ENCODE measurements around the gene GBF1. TPM values are rescaled to one million over a fixed set of nuclear protein-coding genes. Genes with fewer than 3 reads are reported as not detected.
"Not testable (repeated sequence)": the region's sequence is repeated elsewhere in the genome, so short reads cannot be mapped to it uniquely, and the experiment has no call there.

GBF1 gene
- total and polyA plus RNA-seq, 11 donors, result 15.5 to 70.0 (median 48.2) TPM

DNA sequence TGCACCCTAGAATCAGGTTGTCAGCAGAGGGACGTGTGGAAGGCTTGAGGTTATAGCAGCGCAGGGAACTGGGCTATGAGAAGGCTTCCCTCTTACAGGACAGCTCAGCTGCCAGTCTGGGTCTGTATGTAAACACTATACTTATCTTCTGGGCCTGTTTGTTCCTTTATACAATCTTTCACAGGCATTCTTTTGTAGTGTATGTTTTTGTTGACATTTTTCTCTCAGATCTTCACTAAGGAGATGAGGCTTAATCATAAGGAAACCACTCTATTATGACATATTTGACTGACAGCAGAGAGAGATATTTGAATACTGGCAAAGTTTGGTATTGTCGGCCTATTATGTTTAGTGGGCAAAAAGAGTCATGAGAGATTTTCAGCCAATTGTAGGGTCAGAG is 929 bp downstream of the GBF1 start:
- DNase-seq (no peak), ATAC-seq (no peak)
- intact Hi-C loops (cut with DNase I), result loop anchor here in 4 of 10 donors (5.0 kb wide), 1 partner anchor 36 kb away; no protein-coding TSS in a partner anchor
- H3K27ac ChIP-seq, result peak overlapping the region in 11 of 12 donors; percentile 84 to 97 (median 88)
- peak overlapping the region; percentile 69 to 93 (median 79) for H3K4me3 ChIP-seq
- no peaks in the 10 kb centered on the region for H3K9me3 ChIP-seq
- 12 to 23% (median 21%) methylated on average over 3 of the region's 3 CpGs for WGBS, 4 donors
- H3K4me1 ChIP-seq, result peaks cover 0 to 62% (median 39%) of the 10 kb centered on the region in 12 donors
- no peak for TF ChIP-seq POLR2A (IDR thresholded peaks at IDR 0.05)
- TF ChIP-seq, protein P1, sequence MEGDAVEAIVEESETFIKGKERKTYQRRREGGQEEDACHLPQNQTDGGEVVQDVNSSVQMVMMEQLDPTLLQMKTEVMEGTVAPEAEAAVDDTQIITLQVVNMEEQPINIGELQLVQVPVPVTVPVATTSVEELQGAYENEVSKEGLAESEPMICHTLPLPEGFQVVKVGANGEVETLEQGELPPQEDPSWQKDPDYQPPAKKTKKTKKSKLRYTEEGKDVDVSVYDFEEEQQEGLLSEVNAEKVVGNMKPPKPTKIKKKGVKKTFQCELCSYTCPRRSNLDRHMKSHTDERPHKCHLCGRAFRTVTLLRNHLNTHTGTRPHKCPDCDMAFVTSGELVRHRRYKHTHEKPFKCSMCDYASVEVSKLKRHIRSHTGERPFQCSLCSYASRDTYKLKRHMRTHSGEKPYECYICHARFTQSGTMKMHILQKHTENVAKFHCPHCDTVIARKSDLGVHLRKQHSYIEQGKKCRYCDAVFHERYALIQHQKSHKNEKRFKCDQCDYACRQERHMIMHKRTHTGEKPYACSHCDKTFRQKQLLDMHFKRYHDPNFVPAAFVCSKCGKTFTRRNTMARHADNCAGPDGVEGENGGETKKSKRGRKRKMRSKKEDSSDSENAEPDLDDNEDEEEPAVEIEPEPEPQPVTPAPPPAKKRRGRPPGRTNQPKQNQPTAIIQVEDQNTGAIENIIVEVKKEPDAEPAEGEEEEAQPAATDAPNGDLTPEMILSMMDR (IDR thresholded peaks at IDR 0.05), result no peak
- peaks cover 0 to under 1% (median 0%) of the 10 kb centered on the region in 9 donors for H3K27me3 ChIP-seq
- H3K36me3 ChIP-seq, result peaks cover 0 to 17% (median 0%) of the 10 kb centered on the region in 9 donors

DNA sequence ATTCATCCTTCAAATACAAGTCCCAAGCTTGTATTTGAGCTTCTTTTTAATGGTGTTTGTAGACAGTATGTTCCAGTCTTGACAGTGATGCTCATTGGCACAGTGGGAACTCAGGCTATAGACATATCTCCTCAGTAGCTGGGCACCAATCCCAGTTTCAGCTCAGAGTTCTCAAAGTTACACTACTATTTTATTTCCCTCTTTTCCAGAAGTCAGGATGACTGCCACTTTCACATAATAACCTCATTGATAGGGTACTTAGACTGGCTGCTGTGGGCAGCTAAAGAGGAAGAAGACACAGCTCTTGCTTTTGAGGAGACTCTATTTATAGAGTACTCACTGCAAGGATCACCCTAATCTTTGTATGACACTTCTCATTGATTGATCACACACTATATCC is 2.4 kb downstream of the GBF1 start:
- intact Hi-C loops (cut with DNase I), result loop anchor here in 4 of 10 donors (5.0 kb wide), 1 partner anchor 35 kb away; no protein-coding TSS in a partner anchor
- no peaks in the 10 kb centered on the region for H3K27me3 ChIP-seq
- no peak for ATAC-seq
- TF ChIP-seq, protein P1 (IDR thresholded peaks at IDR 0.05), result no peak
- TF ChIP-seq POLR2A (IDR thresholded peaks at IDR 0.05), result no peak
- H3K4me1 ChIP-seq, result peaks cover 0 to 53% (median 33%) of the 10 kb centered on the region in 12 donors
- DNase-seq, result no peak
- H3K9me3 ChIP-seq, result no peaks in the 10 kb centered on the region
- H3K36me3 ChIP-seq, result peaks cover 0 to 23% (median 2%) of the 10 kb centered on the region in 9 donors
- H3K4me3 ChIP-seq, result peak overlapping the region in 6 of 12 donors; percentile 74 to 93 (median 80)
- peak overlapping the region in 3 of 12 donors; percentile 27 to 87 (median 37) for H3K27ac ChIP-seq

DNA sequence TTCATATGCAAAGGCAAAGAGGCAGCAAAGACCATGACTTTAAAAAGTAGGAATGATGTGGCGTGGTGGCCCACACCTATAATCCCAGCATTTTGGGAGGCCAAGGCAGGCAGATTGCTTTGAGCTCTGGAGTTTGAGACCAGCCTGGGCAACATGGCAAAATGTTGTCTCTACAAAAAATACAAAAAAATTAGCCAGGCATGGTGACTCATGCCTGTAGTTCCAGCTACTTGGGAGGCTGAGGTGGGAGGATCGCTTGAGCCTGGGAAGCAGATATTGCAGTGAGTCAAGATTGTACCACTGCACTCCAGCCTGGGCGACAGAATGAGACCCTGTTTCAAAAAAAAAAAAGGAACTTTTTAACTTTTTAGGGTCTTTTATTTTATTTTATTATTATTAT is 7.2 kb downstream of the GBF1 start:
- H3K27me3 ChIP-seq; H3K27ac ChIP-seq; DNase-seq; ATAC-seq; H3K4me3 ChIP-seq; intact Hi-C loops (cut with DNase I); H3K9me3 ChIP-seq: not testable (repeated sequence)
- Histone ChIP-seq H3K4me1 (peaks cover 0 to 53% (median 20%) of the 10 kb centered on the region in 12 donors), H3K36me3 (peaks cover 0 to 29% (median 6%) of the 10 kb centered on the region in 9 donors)
- 92 to 95% (median 94%) methylated on average over 3 of the region's 3 CpGs for whole genome bisulfite sequencing, 4 donors

DNA sequence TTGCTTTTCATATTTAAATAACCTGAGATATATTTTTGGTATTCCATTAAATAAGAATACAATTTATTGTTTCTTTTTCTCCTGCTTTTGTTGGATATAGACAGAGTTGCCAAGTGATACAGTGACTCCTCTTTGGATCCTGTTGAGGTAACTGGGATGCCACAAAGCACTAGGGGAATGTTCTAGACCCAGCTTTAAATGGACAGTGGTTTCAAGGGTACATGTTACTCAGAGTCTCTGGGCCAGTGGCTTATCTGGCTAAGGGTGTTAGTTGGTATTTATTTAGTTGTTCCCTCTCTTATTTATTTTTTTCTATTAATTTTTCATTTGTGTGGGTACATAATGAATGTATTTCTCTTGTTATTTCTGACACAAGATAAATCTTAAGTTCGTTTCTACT is 9.1 kb downstream of the GBF1 start:
- no peaks in the 10 kb centered on the region for H3K27me3 ChIP-seq
- no peak for DNase-seq
- H3K4me3 ChIP-seq, result no peak overlapping the region
- no peak for TF ChIP-seq POLR2A (IDR thresholded peaks at IDR 0.05)
- TF ChIP-seq, protein P1 (IDR thresholded peaks at IDR 0.05), result no peak
- peaks cover 0 to 34% (median 4%) of the 10 kb centered on the region in 12 donors for H3K4me1 ChIP-seq
- H3K36me3 ChIP-seq, result peaks cover 0 to 28% (median 10%) of the 10 kb centered on the region in 9 donors
- intact Hi-C loops (cut with DNase I), result no loop called here
- no peak for ATAC-seq
- 82 to 89% (median 85%) methylated on average over 1 of the region's 1 CpG for WGBS, 4 donors
- no peak overlapping the region for H3K27ac ChIP-seq
- no peaks in the 10 kb centered on the region for H3K9me3 ChIP-seq

DNA sequence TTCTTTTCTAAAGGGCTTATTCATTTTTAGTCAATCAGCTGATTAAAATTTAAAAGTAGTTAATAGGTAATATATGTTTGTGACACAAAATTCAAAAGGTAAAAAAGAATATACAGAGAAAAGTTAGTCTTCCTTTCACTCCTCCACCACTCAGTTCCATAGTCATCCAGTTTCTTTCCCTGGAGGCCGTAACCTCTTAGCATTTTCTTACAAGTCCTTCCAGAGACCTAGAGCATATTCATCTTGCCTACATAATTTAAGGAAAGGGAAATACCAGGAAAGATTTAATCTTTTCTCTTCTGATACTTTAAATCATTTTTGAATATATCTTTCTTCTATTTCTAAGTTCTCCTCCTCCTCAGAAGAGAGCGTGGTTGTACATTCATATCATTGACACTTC is 10.1 kb downstream of the GBF1 start:
- H3K36me3 ChIP-seq, result peaks cover 0 to 37% (median 19%) of the 10 kb centered on the region in 9 donors
- ATAC-seq, result no peak
- TF ChIP-seq, protein P1 (IDR thresholded peaks at IDR 0.05), result no peak
- no peak for TF ChIP-seq POLR2A (IDR thresholded peaks at IDR 0.05)
- no peaks in the 10 kb centered on the region for H3K27me3 ChIP-seq
- H3K27ac ChIP-seq, result no peak overlapping the region
- H3K9me3 ChIP-seq, result no peaks in the 10 kb centered on the region
- H3K4me3 ChIP-seq, result no peak overlapping the region
- intact Hi-C loops (cut with DNase I), result no loop called here
- H3K4me1 ChIP-seq, result peaks cover 0 to 28% (median 3%) of the 10 kb centered on the region in 12 donors
- DNase-seq, result no peak
- WGBS, 4 donors, result 89 to 97% (median 95%) methylated on average over 2 of the region's 2 CpGs
